PFSK-1 (cell line): ENCODE results near the gene E2F3.

Experiments used
- FOXP2 ChIP-seq: optimal IDR thresholded peaks from 2 replicates; pipeline ENCODE3; 2011; ENCODE audit warnings: borderline replicate concordance, control low read depth, inconsistent platforms; ENCODE audit not compliant: insufficient read depth; ENCODE audit errors: extremely low read length, extremely low read depth
- POLR2AphosphoS5 ChIP-seq: IDR thresholded peaks from 2 replicates; pipeline ENCODE4 v1.6.1; 2012; ENCODE audit warnings: low read depth, mild to moderate bottlenecking, control low read depth, low read length, moderate library complexity
- REST ChIP-seq, 2 experiments: IDR thresholded peaks; 2 replicates each; pipeline versions ENCODE4 v1.6.1 to v1.8.0; 2011 to 2012; ENCODE audit warnings: low read depth in 2 of 2, low read length in 2 of 2, control low read depth in 1 of 2, inconsistent platforms in 1 of 2, mild to moderate bottlenecking in 1 of 2, moderate library complexity in 1 of 2; ENCODE audit not compliant: insufficient read depth in 1 of 2
- SIN3A ChIP-seq: IDR thresholded peaks from 2 replicates; pipeline ENCODE4 v1.6.1; 2012; ENCODE audit warnings: mild to moderate bottlenecking, low read length, moderate library complexity, borderline replicate concordance; ENCODE audit not compliant: insufficient read depth
- TAF1 ChIP-seq: IDR thresholded peaks from 2 replicates; pipeline ENCODE4 v1.6.1; 2012; ENCODE audit warnings: low read length, control low read depth, borderline replicate concordance; ENCODE audit not compliant: insufficient read depth

E2F3 gene

GRCh38 chr6:20474874-20475542 is 73.3 kb downstream of the E2F3 start:
- TF ChIP-seq REST (IDR thresholded peaks at IDR 0.05; ENCODE audit: insufficient read depth in 1 of 2, low read depth in 2 of 2, low read length in 2 of 2) (no peak), TAF1 (no peak), POLR2AphosphoS5 (no peak), SIN3A (no peak), FOXP2 (no peak)

GRCh38 chr6:20476501-20477043 is 74.9 kb downstream of the E2F3 start:
- no peak for TF ChIP-seq POLR2AphosphoS5
- TF ChIP-seq REST (IDR thresholded peaks at IDR 0.05; ENCODE audit: insufficient read depth in 1 of 2, low read depth in 2 of 2, low read length in 2 of 2) = no peak
- no peak for TF ChIP-seq TAF1
- TF ChIP-seq FOXP2 = no peak
- TF ChIP-seq SIN3A = no peak

DNA sequence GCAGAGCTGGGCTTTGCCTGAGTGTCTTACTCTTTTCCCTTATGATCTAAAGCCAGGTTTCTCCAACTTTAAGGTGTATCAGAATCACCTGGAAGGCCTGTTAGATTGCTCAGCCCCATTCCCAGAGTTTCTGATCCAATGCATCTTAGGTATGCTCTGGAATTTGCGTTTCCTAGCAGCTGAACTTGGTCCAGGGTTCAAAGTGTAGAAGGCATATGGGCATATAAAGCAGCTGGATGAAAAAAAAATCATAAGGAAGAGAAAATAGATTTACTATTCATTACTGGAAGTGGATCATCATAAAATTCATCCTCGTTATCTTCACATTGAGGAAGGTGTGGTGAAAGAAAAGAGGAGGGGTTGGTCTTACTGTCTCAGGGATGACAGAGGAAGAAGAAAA is 75.8 kb downstream of the E2F3 start:
- no peak for TF ChIP-seq SIN3A
- TF ChIP-seq POLR2AphosphoS5 = no peak
- no peak for TF ChIP-seq FOXP2
- no peak for TF ChIP-seq REST (IDR thresholded peaks at IDR 0.05; ENCODE audit: insufficient read depth in 1 of 2, low read depth in 2 of 2, low read length in 2 of 2)
- no peak for TF ChIP-seq TAF1

DNA sequence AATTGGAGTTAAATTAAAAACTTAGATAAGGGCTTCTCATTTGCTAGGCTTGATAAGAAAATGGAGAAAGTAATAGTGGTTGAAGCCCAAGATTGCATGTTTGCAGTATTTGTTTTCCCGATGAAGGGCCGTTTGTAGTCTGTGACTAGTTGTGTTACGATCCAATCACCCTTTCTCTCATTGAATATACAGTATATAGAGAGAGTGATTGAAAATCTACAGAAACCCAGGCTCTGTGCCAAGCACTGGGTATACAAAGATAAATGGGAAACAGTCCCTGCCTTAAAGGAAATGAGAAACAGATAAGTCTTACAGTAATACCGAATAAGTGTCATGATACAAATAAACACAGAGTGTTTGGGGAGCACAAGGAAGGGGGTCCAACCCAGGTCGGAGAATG is 77.4 kb downstream of the E2F3 start:
- TF ChIP-seq POLR2AphosphoS5 (no peak), FOXP2 (no peak), TAF1 (no peak), REST (IDR thresholded peaks at IDR 0.05; ENCODE audit: insufficient read depth in 1 of 2, low read depth in 2 of 2, low read length in 2 of 2) (no peak), SIN3A (no peak)

- no peak for TF ChIP-seq TAF1
- TF ChIP-seq POLR2AphosphoS5 = no peak
- TF ChIP-seq REST (IDR thresholded peaks at IDR 0.05; ENCODE audit: insufficient read depth in 1 of 2, low read depth in 2 of 2, low read length in 2 of 2) = no peak
- no peak for TF ChIP-seq FOXP2
These were observed 77.8 kb downstream of the E2F3 start for GRCh38 chr6:20479526-20479925.
